Stimulated activated CD4-positive, alpha-beta T cell treated with anti-CD3 and anti-CD28 coated beads, Interleukin-1b, Interleukin-23, amount 100 ng/mL, for 1 hour (primary cell): Measurements from ENCODE around the gene RCL1.

ENCODE experiments used
- DNase-seq, 2 donors: peaks; one replicate each; pipeline ENCODE4 v3.0.0-alpha.2; 2020; ENCODE audit warnings: low read depth in 2 of 2

RCL1 gene

GRCh38 chr9:4811824-4812223, 19.1 kb downstream of the RCL1 start:
- DNase-seq: no peak

DNA sequence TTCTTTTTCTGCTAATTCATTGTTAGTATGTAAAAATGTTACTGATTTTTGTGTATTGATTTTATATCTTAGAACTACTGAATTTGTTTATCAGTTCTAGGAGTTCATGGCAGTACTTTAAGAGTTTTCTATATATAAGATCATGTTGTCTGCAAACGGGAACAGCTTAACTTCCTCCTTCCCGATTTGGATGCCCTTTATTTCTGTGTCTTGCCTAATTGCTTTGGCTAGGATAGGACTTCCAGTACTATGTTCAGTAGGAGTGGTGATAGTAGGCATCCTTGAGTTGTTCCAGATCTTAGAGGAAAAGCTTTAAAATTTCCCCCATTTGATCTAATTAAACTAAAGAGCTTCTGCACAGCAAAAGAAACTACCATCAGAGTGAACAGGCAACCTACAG, 20.1 kb downstream of the RCL1 start:
- DNase-seq: no peak

- no peak for DNase-seq
Measured at GRCh38 chr9:4814913-4815312, 22.2 kb downstream of the RCL1 start.

DNA sequence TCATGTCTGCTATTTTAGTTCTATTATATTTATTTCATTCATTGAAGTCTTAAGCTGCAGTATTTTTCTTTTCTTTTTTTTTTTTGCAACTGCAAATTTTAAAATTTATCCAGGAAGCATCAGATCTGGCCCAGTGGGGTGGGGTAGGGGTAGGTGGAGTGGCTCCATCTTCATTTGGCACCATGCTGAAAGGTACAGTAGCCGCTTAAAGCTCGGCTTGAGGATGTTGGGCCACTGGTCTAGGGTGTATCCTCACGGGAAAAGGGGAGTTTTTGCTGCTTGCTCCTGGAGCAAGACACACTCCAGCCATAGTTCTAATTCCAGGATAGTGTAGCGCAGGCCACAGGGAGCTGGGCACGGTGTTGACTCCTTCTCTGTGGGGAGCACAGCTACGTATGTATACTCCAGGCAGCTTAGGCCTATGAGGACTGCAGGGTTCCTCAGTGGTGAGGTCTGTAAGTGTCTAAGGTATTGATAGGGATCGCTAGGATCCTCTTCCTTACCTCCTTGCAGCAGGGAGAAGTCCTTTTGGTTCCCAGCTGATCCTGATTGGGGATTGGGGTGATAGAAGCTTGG, 22.7 kb downstream of the RCL1 start:
- no peak for DNase-seq

- DNase-seq: no peak
Measured at GRCh38 chr9:4820168-4820567, 27.4 kb downstream of the RCL1 start.

GRCh38 chr9:4821133-4821532, 28.4 kb downstream of the RCL1 start:
- DNase-seq: no peak

DNA sequence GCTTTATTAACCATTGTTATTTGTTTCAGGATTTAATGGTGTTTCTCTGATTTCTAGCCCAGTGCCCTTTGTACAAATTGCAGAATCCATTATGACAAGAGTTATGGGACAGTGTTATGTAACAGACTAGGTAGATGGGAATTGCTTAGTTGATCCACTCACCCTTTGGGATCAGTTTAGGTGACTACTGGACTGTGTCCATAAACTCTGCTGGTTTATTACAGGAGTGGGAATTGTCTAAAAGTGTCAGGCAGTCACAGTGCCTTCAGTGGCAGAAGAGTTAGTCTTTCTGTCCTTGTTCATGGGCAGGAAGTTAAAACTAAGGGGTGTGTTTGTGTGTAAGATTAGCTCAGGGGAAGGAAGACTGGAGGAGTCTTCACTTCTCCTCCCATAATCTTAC, 29.3 kb downstream of the RCL1 start:
- no peak for DNase-seq

- no peak for DNase-seq
Measured at GRCh38 chr9:4826417-4827166, 33.8 kb downstream of the RCL1 start.

- DNase-seq: no peak
Measured at GRCh38 chr9:4827224-4827623, 34.5 kb downstream of the RCL1 start.

DNA sequence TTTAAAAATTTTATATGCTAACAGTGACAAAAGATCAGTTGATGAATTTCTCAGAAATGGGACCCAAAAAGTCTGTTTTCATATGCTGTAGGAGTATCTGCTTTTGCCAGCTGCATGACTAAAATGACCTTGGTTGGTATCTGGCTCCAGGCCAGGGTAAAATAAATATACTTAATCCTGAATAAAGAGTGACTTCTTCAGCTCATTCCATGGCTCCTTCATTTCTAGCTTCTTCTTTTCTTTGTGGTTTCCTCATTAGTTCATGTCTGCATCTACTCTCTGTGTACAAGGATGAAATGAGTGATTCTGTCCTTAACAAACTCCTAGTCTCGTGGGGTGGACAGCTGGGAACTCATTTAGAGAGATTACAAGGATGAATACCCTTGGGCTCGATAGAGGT, 36.0 kb downstream of the RCL1 start:
- no peak for DNase-seq

DNA sequence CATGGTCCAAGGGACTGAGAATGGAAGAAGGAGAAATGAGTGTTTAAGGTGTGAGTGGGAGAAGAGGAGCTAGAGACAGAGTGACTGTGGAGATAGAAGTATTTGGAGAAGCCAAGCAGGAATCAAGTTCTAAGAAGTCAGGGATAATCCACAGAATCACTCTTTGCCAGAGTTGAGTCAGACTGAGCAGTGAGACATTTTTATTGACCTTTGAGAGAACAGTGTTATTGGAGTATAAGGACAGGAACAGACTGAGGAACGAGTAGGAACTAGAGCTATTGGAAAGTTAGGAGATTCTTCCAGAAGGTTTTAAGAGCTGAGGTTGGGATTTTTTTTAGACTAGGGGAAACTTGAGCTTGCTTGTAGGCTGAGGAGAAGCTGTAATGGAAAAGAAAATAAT, 37.2 kb downstream of the RCL1 start:
- DNase-seq: no peak

- no peak for DNase-seq
Measured at GRCh38 chr9:4830699-4831098, 38.0 kb downstream of the RCL1 start.

GRCh38 chr9:4831119-4831518, 38.4 kb downstream of the RCL1 start:
- DNase-seq: no peak

DNA sequence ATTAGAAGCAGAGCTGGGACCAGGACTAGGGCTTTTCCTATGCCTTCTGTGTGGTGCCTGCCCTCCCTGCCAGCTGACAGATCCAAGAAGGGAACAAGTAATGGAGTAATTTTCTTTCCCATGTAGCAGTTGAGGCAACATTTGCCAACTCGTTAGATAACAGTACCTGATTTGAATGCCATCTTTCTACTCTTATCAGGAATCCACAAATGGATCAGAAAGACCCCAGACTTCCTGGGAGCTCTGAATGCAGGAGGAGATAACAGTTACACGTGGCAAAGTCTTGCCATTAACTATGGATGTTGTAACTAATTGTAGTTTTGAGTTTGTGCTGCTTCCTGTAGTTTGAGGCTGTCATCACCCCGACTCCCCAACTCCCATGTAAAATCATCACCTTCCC, 39.2 kb downstream of the RCL1 start:
- no peak for DNase-seq

- DNase-seq: peak in 1 of 2 donors; percentile 13
Measured at GRCh38 chr9:4832786-4833579, 40.2 kb downstream of the RCL1 start.

DNA sequence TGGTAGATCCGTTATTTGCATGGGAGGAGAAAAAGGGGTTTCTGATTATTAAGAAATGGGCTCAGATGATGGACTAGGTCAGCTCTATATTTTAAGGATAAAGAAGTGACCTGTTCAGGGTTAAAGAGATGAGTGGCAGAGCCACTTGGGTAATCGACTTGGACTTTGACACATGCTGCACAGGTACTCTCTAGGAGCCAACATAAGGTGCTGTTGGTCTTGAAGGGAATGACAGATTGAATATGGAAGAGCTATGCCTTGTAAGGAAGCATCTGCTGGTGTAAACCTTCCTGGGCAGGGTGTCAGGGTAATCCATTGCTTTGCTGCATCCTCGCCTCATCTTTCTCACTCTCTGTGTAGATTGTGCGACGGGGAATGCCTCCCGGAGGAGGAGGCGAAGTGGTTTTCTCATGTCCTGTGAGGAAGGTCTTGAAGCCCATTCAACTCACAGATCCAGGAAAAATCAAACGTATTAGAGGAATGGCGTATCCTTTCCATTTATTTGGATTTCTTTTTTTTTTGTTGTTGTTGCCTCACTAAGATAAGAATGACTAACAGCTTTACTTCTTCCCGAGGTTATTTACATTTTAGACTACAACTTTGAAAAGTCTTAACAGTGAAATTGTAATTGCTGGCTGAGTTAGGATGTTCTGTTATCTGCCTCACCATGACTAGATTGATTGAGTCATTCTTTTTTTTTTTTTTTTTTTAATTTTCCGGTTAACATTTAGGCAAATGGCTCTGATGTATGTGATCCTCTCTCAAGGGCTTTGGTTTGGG, 41.2 kb downstream of the RCL1 start:
- DNase-seq: no peak

DNA sequence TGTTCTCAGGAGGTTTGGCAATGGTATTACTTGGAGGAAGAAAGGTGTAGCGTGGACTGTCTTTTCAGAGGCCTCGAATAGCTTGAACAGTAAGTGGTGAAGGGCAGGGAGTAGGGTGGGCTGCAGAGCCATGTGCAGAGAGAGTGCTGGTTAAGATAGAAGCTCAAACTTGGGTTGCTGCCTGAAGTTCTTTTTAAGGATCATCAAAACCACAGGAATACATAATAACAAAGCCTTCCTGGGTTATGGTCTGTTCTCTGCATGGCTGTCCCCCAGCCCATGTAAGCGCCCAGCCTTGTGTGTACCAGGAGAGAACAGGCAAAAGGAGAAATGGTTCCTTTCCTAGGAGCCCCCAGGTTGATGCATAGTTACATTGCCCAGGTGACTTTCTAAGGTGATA, 43.9 kb downstream of the RCL1 start:
- DNase-seq: no peak

GRCh38 chr9:4837261-4838188, 44.8 kb downstream of the RCL1 start:
- DNase-seq: no peak

DNA sequence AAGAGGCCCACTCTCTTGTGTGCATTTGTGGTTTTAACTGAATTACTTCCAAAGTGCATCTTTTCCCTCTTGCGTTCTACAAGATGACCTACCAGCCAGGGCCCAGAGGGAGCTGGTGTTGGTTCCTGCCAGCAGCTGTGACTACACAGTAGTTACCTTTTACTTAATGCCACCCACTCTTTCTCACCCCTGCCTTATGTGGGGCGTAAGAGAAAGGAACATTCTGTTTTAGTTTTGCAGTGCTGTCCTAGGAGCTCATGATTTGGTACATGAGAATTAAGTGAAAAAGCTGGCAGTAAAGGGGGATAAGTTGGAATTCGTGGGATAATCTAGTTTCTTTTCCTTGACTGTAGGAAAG, 45.4 kb downstream of the RCL1 start:
- DNase-seq: no peak

- no peak for DNase-seq
Measured at GRCh38 chr9:4839470-4839912, 46.7 kb downstream of the RCL1 start.

DNA sequence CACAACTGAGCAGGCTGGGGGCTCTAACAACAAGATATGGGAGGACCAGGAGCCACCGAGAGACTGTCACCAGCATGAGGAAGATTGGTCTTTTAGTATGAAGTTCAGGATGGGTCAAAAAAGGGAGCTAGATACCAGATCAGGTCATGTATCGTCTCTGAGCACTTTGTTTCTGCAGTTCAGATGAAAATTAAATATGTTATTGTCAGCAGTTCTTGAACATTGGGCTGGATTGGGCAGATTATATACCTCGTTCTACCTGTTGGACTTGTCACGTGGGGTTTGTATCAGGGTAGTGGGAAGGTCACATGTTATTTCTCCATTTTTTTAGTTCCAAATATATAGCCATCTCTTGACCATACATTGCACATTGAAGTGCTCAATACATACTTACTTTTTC, 47.3 kb downstream of the RCL1 start:
- DNase-seq: no peak
